Motor neuron (in vitro differentiated cells): ENCODE data around the gene ATP5MC2. TPM values are rescaled to one million over a fixed set of nuclear protein-coding genes. Genes with fewer than 3 reads are reported as not detected.
"Not testable (repeated sequence)": the region's sequence is repeated elsewhere in the genome, so short reads cannot be mapped to it uniquely, and the experiment has no call there.

ENCODE experiments used
- ATAC-seq, 8 experiments: fragments of 200-7000 bp; cut with Tn5 transposase; replicated peaks in 6 of 8; 2 replicates each; pipeline ENCODE4 v1.8.0; 2021; ENCODE audit warnings: mild to moderate bottlenecking in 8 of 8, moderate library complexity in 8 of 8
- H3K27ac ChIP-seq, 2 donors: fragments of 250-450 bp; sonication (Bioruptor Pico); 2 replicates each; pipeline ENCODE4 v1.9.0; 2021; ENCODE audit warnings: antibody characterized with exemption in 2 of 2, mild to moderate bottlenecking in 2 of 2, moderate library complexity in 1 of 2
- H3K4me1 ChIP-seq, 2 donors: fragments of 250-450 bp; sonication (Bioruptor Pico); replicated peaks in 1 of 2; 2 replicates each; pipeline ENCODE4 v1.6.1; 2021; ENCODE audit warnings: antibody characterized with exemption in 2 of 2, mild to moderate bottlenecking in 2 of 2, moderate library complexity in 1 of 2
- H3K4me3 ChIP-seq, 5 donors: fragments of 250-450 bp; sonication (Bioruptor Pico); 2 replicates each; pipeline ENCODE4 v1.9.0; 2021; ENCODE audit warnings: antibody characterized with exemption in 5 of 5, mild to moderate bottlenecking in 5 of 5, moderate library complexity in 4 of 5
- WGBS, 10 experiments: fragments of 450-650 bp; shearing (Covaris generic); methylation state at CpG; one replicate each; pipeline ENCODE4 v1.0.0; 2022; 5-methylcytosine and 5-hydroxymethylcytosine counted together
- in situ Hi-C, 9 experiments: fragments of 400-800 bp; cut with MboI; loops; one replicate each; pipeline ENCODE4 v1.15.0; 2021; ENCODE audit warnings: low sequenced_read_pairs in 9 of 9, low pct_unique_long_range_greater_than_20kb in 2 of 9; ENCODE audit not compliant: unreplicated experiment in 9 of 9
- total RNA-seq, 8 experiments: library from RNA; unstranded; fragments of 300-600 nt; gene quantifications; 2 replicates each; pipeline versions ENCODE4 v1.2.3 to v1.2.4, GENCODE V29; 2022

The ATP5MC2 gene
- total RNA-seq, 8 experiments from 2014 or later, result 318 to 563 (median 434) TPM

GRCh38 chr12:53636641-53637040 lies 39.2 kb downstream of the ATP5MC2 start:
- no peak overlapping the region for H3K4me3 ChIP-seq
- 14 to 70% (median 55%) methylated on average over 1 to 2 of the region's 2 CpGs for WGBS, 10 experiments
- in situ Hi-C loops, result no loop called here
- no peak overlapping the region for H3K27ac ChIP-seq
- no peak for ATAC-seq
- H3K4me1 ChIP-seq, result no peaks in the 10 kb centered on the region

GRCh38 chr12:53635708-53636107 lies 40.2 kb downstream of the ATP5MC2 start:
- ATAC-seq, in situ Hi-C loops, H3K27ac ChIP-seq, H3K4me3 ChIP-seq, H3K4me1 ChIP-seq: not testable (repeated sequence)

GRCh38 chr12:53631721-53632120 lies 44.2 kb downstream of the ATP5MC2 start:
- Histone ChIP-seq H3K27ac (no peak overlapping the region), H3K4me3 (no peak overlapping the region), H3K4me1 (peaks cover 7 to 8% of the 10 kb centered on the region in 2 donors)
- in situ Hi-C loops, result no loop called here
- no peak for ATAC-seq
- WGBS, 10 experiments, result no CpG with 5 or more reads among the region's 1 CpG

DNA sequence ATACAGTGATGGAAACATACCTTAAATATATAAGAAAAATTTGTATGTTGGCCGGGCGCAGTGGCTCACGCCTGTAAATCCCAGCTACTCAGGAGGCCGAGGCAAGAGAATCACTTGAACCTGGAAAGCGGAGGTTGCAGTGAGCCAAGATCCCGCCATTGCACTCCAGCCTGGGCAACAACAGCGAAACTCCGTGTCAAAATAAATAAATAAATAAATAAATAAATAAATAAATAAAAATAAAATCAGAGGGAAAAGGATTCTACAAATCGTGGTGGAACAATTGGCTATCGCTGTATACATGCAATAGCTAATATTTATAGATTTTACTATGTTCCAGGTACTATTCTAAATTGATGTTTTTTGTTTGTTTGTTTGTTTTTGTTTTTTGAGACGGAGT lies 48.0 kb downstream of the ATP5MC2 start:
- in situ Hi-C loops, result no loop called here
- H3K4me1 ChIP-seq, result peaks cover 22 to 25% of the 10 kb centered on the region in 2 donors

GRCh38 chr12:53626702-53627169 lies 49.1 kb downstream of the ATP5MC2 start:
- Histone ChIP-seq H3K4me1 (peaks cover 22 to 25% of the 10 kb centered on the region in 2 donors), H3K27ac (peak overlapping the region; percentile 96 to 99), H3K4me3 (peak overlapping the region; percentile 65 to 89 (median 76))
- in situ Hi-C loops, result no loop called here
- no peak for ATAC-seq
- 13 to 73% (median 35%) methylated on average over 3 to 6 of the region's 6 CpGs for WGBS, 10 experiments

More for the DNA sequence above, 48.0 kb downstream of the ATP5MC2 start:
- no peak overlapping the region for H3K4me3 ChIP-seq
- H3K27ac ChIP-seq, result no peak overlapping the region
- WGBS, 10 experiments, result 77 to 100% (median 93%) methylated on average over 1 to 11 of the region's 11 CpGs
- no peak for ATAC-seq

GRCh38 chr12:53625946-53626701 lies 49.8 kb downstream of the ATP5MC2 start, which contains the start of gene ATF7:
Gene ATF7, minus strand, starts transcription at chr12:53626382. Its CDS starts 25,382 bp downstream, at chr12:53601000.
- peak within 1 kb of the TSS; percentile 65 to 89 (median 76) for H3K4me3 ChIP-seq
- in situ Hi-C loops, result no loop called here
- WGBS, 10 experiments, result 0 to 6% (median 0%) methylated on average over 1 to 10 of the region's 48 CpGs; no CpG with 5 or more reads in 1 of the 10 experiments
- peaks cover 22 to 25% of the 10 kb centered on the region in 2 donors for H3K4me1 ChIP-seq
- ATAC-seq, result peak; percentile 92 to 96 (median 96)
- H3K27ac ChIP-seq, result peak within 1 kb of the TSS; percentile 96 to 99

DNA sequence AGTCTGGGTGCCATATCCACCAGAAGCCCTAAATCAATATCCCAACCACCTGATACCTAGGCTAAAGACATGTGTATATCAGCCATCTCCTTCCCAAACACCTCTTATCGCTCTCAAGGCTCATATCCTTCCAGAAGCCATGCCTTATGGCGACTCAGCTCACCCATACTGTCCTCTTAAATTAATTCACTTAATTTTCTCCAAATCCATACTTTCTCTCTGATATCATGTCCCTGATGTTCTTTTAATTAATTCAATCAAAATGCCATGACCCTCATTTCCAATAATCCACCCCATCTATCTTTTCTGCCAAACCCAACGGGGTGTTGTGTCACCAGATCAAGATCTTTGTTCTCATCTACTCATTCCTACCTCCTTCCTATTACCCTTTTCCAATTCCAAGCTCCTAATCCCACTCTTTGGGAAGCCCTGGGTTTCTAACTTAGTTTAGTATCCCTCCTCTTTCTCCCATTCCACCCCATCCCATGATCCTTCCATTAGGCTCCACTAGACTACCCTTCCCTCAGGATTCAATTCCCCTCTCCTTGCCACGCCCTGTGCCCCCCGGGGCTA lies 50.4 kb downstream of the ATP5MC2 start:
- in situ Hi-C loops, result no loop called here
- no peak for ATAC-seq
- Histone ChIP-seq H3K4me1 (peaks cover 22 to 25% of the 10 kb centered on the region in 2 donors), H3K27ac (no peak overlapping the region), H3K4me3 (peak overlapping the region; percentile 65 to 89 (median 76))
- WGBS, 10 experiments, result 0 to 100% (median 20%) methylated on average over 1 to 5 of the region's 5 CpGs; no CpG with 5 or more reads in 1 of the 10 experiments

DNA sequence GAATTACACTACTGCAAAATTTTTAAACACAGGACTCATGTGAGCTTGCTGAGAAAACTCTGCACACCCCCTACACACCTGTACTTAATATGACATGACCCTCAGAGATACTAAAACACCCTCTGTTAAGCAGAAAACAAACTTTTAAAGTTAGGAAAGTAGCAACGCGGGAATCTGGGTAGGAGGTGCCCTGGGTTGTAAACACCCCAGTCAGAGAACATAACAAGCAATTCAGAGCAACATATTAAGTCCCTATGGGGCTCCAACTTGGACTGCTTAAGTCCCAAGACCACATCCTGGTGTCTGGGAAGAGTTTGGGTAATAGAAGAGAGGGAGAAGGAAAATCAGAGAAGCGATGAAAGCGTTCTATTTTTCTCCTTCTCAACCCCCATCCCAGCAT lies 50.9 kb downstream of the ATP5MC2 start:
- peak overlapping the region; percentile 65 to 89 (median 76) for H3K4me3 ChIP-seq
- in situ Hi-C loops, result no loop called here
- peaks cover 22 to 25% of the 10 kb centered on the region in 2 donors for H3K4me1 ChIP-seq
- ATAC-seq, result no peak
- 0 to 67% (median 42%) methylated on average over 2 to 3 of the region's 4 CpGs; no CpG with 5 or more reads in 5 of the 10 experiments for WGBS, 10 experiments
- H3K27ac ChIP-seq, result no peak overlapping the region

DNA sequence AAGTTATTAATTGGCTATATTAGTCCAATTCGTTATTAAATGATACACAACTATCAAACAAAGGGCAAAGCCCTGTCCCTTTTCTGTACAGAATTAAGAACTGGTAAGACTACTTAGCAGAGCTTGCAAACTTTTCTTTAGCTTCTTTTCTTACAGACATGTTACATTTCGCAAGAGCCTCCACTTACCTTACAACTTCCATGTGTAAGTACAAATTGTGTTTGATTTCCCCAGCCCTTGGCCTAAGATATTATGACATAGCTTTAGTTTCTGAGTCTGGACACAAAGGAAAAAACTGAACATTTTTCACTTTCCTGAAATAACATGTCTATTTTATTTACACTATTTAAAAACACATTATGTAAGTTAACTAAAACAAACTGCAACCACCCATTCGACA lies 51.4 kb downstream of the ATP5MC2 start:
- Histone ChIP-seq H3K4me3 (peak overlapping the region in 2 of 5 donors; percentile 67 to 88), H3K27ac (no peak overlapping the region), H3K4me1 (peaks cover 22 to 25% of the 10 kb centered on the region in 2 donors)
- ATAC-seq, result no peak
- 0 to 100% (median 85%) methylated on average over 1 to 3 of the region's 3 CpGs; no CpG with 5 or more reads in 1 of the 10 experiments for WGBS, 10 experiments
- in situ Hi-C loops, result no loop called here

GRCh38 chr12:53623548-53624385 lies 52.1 kb downstream of the ATP5MC2 start:
- Histone ChIP-seq H3K4me3 (peak overlapping the region in 2 of 5 donors; percentile 1 to 3), H3K4me1 (peaks cover 22 to 25% of the 10 kb centered on the region in 2 donors), H3K27ac (no peak overlapping the region)
- in situ Hi-C loops, result no loop called here
- peak in 2 of 8 experiments; percentile 3 to 5 for ATAC-seq
- WGBS, 10 experiments, result 6 to 100% (median 46%) methylated on average over 2 to 7 of the region's 7 CpGs

GRCh38 chr12:53622724-53623123 lies 53.2 kb downstream of the ATP5MC2 start:
- WGBS, 10 experiments, result 70 to 100% (median 97%) methylated on average over 2 to 5 of the region's 5 CpGs
- H3K4me3 ChIP-seq, result no peak overlapping the region
- no peak for ATAC-seq
- in situ Hi-C loops, result no loop called here
- peaks cover 22 to 25% of the 10 kb centered on the region in 2 donors for H3K4me1 ChIP-seq
- H3K27ac ChIP-seq, result no peak overlapping the region

GRCh38 chr12:53618275-53618674 lies 57.6 kb downstream of the ATP5MC2 start:
- Histone ChIP-seq H3K4me3 (no peak overlapping the region), H3K4me1 (no peaks in the 10 kb centered on the region), H3K27ac (no peak overlapping the region)
- 0 to 78% (median 61%) methylated on average over 2 to 3 of the region's 3 CpGs; no CpG with 5 or more reads in 1 of the 10 experiments for WGBS, 10 experiments
- ATAC-seq, result peak in 3 of 8 experiments; percentile 27 to 48 (median 44)
- in situ Hi-C loops, result no loop called here

GRCh38 chr12:53617700-53618099 lies 58.2 kb downstream of the ATP5MC2 start:
- Histone ChIP-seq H3K27ac (no peak overlapping the region), H3K4me1 (no peaks in the 10 kb centered on the region), H3K4me3 (no peak overlapping the region)
- WGBS, 10 experiments, result 40 to 95% (median 83%) methylated on average over 2 to 3 of the region's 3 CpGs
- no peak for ATAC-seq
- in situ Hi-C loops, result no loop called here
